GM12878 (cell line): Measurements from ENCODE around the gene MTRR. TPM values are rescaled to one million over a fixed set of nuclear protein-coding genes. Genes with fewer than 3 reads are reported as not detected.

Source experiments
- ATAC-seq: fragments of 200-7000 bp; cut with Tn5 transposase; 3 replicates; pipeline ENCODE4 v1.9.1; 2020; ENCODE audit warnings: mild to moderate bottlenecking, moderate library complexity
- BruUV-seq: library from RNA; stranded (reverse); fragments of 400-500 nt; replicated peaks from 2 replicates; lab custom pipeline; 2021; lab: Mats Ljungman, UMichigan
- CTCF ChIA-PET: fragments of 300-600 bp; sonication (Branson Sonifier 250); formaldehyde crosslinking; extraction: SDS; loops from one replicate; lab custom pipeline; 2021; ENCODE audit warnings: inconsistent platforms; lab: Yijun Ruan, JAX
- POLR2A ChIA-PET: fragments of 350-600 bp; formaldehyde crosslinking; extraction: SDS; loops from one replicate; lab custom pipeline; 2021; ENCODE audit warnings: inconsistent platforms; lab: Charles Lee
- RAD21 ChIA-PET: fragments of 300-600 bp; sonication (Branson Sonifier 250); formaldehyde crosslinking; loops from one replicate; lab custom pipeline; 2023; ENCODE audit warnings: antibody characterized with exemption; ENCODE audit not compliant: unreplicated experiment; lab: Charles Lee
- SMC1A ChIA-PET: fragments of 300-600 bp; sonication (Branson Sonifier 250); formaldehyde crosslinking; loops from one replicate; lab custom pipeline; 2023; ENCODE audit not compliant: unreplicated experiment, uncharacterized antibody; lab: Charles Lee
- DNase-seq: peaks from one replicate; pipeline ENCODE4 v3.0.0-alpha.2; 2011; ENCODE audit warnings: low read depth, low spot score
- FAIRE-seq: peaks from 3 replicates; lab custom pipeline; 2011; peaks lifted over from hg19 to GRCh38; lab: Jason Lieb, UNC
- H2AFZ ChIP-seq: 2 replicates; pipeline ENCODE4 v1.6.0; 2011; ENCODE audit warnings: low read depth, low read length, control low read depth; ENCODE audit not compliant: control insufficient read depth
- H3K27ac ChIP-seq: 2 replicates; pipeline ENCODE4 v1.5.1; 2011; ENCODE audit warnings: control low read depth; ENCODE audit not compliant: control insufficient read depth, insufficient read depth
- H3K27me3 ChIP-seq, 2 experiments: replicated peaks in 1 of 2; 2 replicates each; pipeline versions ENCODE4 v1.6.0 to v1.6.1; 2011; ENCODE audit warnings: low read length in 1 of 2; ENCODE audit not compliant: control insufficient read depth in 2 of 2, insufficient read depth in 2 of 2
- H3K36me3 ChIP-seq, 2 experiments: 2 replicates each; pipeline ENCODE4 v1.5.1; 2011; ENCODE audit warnings: low read length in 1 of 2; ENCODE audit not compliant: control insufficient read depth in 2 of 2, insufficient read depth in 2 of 2
- H3K4me1 ChIP-seq: 2 replicates; pipeline ENCODE4 v1.6.1; 2011; ENCODE audit warnings: mild to moderate bottlenecking, low read length, moderate library complexity, mixed read lengths; ENCODE audit not compliant: control insufficient read depth, insufficient read depth
- H3K4me2 ChIP-seq: 2 replicates; pipeline ENCODE4 v1.6.0; 2011; ENCODE audit warnings: control low read depth; ENCODE audit not compliant: control insufficient read depth, insufficient read depth
- H3K4me3 ChIP-seq: fragments of 200-600 bp; sonication (generic); 2 replicates; pipeline ENCODE4 v1.5.1; 2016
- H3K79me2 ChIP-seq: 2 replicates; pipeline ENCODE4 v1.6.0; 2011; ENCODE audit warnings: low read length; ENCODE audit not compliant: control insufficient read depth, insufficient read depth
- H3K9ac ChIP-seq: 2 replicates; pipeline ENCODE4 v1.8.0; 2011; ENCODE audit warnings: low read length, control low read depth, mixed read lengths; ENCODE audit not compliant: control insufficient read depth, insufficient read depth
- H3K9me3 ChIP-seq: replicated peaks from 3 replicates; pipeline ENCODE4 v1.5.1; 2011; ENCODE audit warnings: mild to moderate bottlenecking, low read length; ENCODE audit not compliant: control insufficient read depth, insufficient read depth
- H4K20me1 ChIP-seq: 2 replicates; pipeline ENCODE4 v1.6.0; 2011; ENCODE audit not compliant: control insufficient read depth, insufficient read depth
- BACH1 ChIP-seq: fragments of 450-650 bp; IDR thresholded peaks from 2 replicates; pipeline ENCODE4 v1.6.1; 2017; ENCODE audit warnings: mild to moderate bottlenecking, borderline replicate concordance
- BRCA1 ChIP-seq: IDR thresholded peaks from 2 replicates; pipeline ENCODE4 v1.6.1; 2011; ENCODE audit warnings: low read depth, low read length, improper control_type of control experiment
- CHD4 ChIP-seq: fragments of 200-600 bp; sonication (generic); IDR thresholded peaks from 2 replicates; pipeline ENCODE4 v1.6.1; 2016; ENCODE audit warnings: mild to moderate bottlenecking
- CREB1 ChIP-seq: IDR thresholded peaks from 2 replicates; pipeline ENCODE4 v1.6.1; 2012; ENCODE audit warnings: low read depth, mild to moderate bottlenecking, inconsistent platforms
- ESRRA ChIP-seq: IDR thresholded peaks from 2 replicates; pipeline ENCODE4 v1.6.1; 2012; ENCODE audit warnings: mild to moderate bottlenecking, low read length, improper control_type of control experiment
- KAT2A ChIP-seq: conservative IDR thresholded peaks from 2 replicates; pipeline ENCODE4 v1.6.1; 2011; ENCODE audit warnings: low read depth, low read length; ENCODE audit not compliant: control insufficient read depth
- NFYA ChIP-seq: IDR thresholded peaks from 2 replicates; pipeline ENCODE4 v1.6.1; 2011; ENCODE audit warnings: low read depth, mild to moderate bottlenecking, low read length, improper control_type of control experiment, borderline replicate concordance
- NR2C2 ChIP-seq: IDR thresholded peaks from 2 replicates; pipeline ENCODE4 v1.6.1; 2011; ENCODE audit warnings: borderline replicate concordance, low read depth; ENCODE audit not compliant: control insufficient read depth, insufficient read length
- NRF1 ChIP-seq: conservative IDR thresholded peaks from 2 replicates; pipeline ENCODE4 v1.6.1; 2011; ENCODE audit warnings: mild to moderate bottlenecking, low read depth, low read length, improper control_type of control experiment
- PAX8 ChIP-seq: fragments of 450-650 bp; IDR thresholded peaks from 2 replicates; pipeline ENCODE4 v1.6.1; 2017; ENCODE audit warnings: mild to moderate bottlenecking, moderate library complexity
- POLR2A ChIP-seq: IDR thresholded peaks from 2 replicates; pipeline ENCODE4 v1.6.1; 2011; ENCODE audit warnings: low read depth, mild to moderate bottlenecking, low read length
- RB1 ChIP-seq: fragments of 450-650 bp; formaldehyde crosslinking; IDR thresholded peaks from 2 replicates; pipeline ENCODE4 v1.6.1; 2017; ENCODE audit warnings: mild to moderate bottlenecking, borderline replicate concordance
- SREBF2 ChIP-seq: IDR thresholded peaks from 2 replicates; pipeline ENCODE4 v1.6.1; 2012; ENCODE audit warnings: mild to moderate bottlenecking, low read length
- SRF ChIP-seq, 2 experiments: IDR thresholded peaks; 2 replicates each; pipeline ENCODE4 v1.6.1; 2011; ENCODE audit warnings: low read depth in 2 of 2, low read length in 2 of 2, mild to moderate bottlenecking in 1 of 2, moderate library complexity in 1 of 2
- TCF7 ChIP-seq: IDR thresholded peaks from 2 replicates; pipeline ENCODE4 v1.6.1; 2014; ENCODE audit warnings: antibody characterized with exemption, borderline replicate concordance
- WGBS: methylation state at CpG from one replicate; pipeline ENCODE4 v1.1.6; 2016; ENCODE audit warnings: low lambda C conversion rate; ENCODE audit not compliant: insufficient replicate concordance, insufficient coverage; ENCODE audit errors: missing lambda C conversion rate; 5-methylcytosine and 5-hydroxymethylcytosine counted together
- in situ Hi-C: fragments of 300-500 bp; cut with MboI; formaldehyde crosslinking; loops from 9 replicates; pipeline ENCODE4 v1.14.3; 2018; ENCODE audit warnings: mixed read lengths
- intact Hi-C: fragments of 100-400 bp; cut with micrococcal nuclease; formaldehyde crosslinking; loops from one replicate; pipeline ENCODE4 v1.14.2; 2022; ENCODE audit not compliant: unreplicated experiment
- polyA plus RNA-seq, 11 experiments: library from polyadenylated mRNA; depleted of rRNA in 4 of 11; unstranded in 6 of 11; stranded (reverse) in 5 of 11; fragments of >200 nt; fragmentation: Nextera tagmentation in 4 of 11; fragmentation: Illumina TruSeq in 1 of 11; extraction: Ambion mirVana in 4 of 11; extraction: Trizol in 1 of 11; gene quantifications; 1 replicate in 1 of 11; 2 replicates in 10 of 11; pipeline versions ENCODE4 v1.2.1 to v1.2.3, GENCODE V29; 2011 to 2016; ENCODE audit warnings: inconsistent platforms in 2 of 11, missing spikeins in 2 of 11, low read depth in 1 of 11
- total RNA-seq, 4 experiments: library from RNA; depleted of rRNA in 3 of 4; stranded (reverse); fragments of >200 nt in 3 of 4; fragmentation: Illumina TruSeq in 1 of 4; extraction: Trizol in 1 of 4; gene quantifications; 2 replicates each; pipeline versions ENCODE4 v1.2.1 to v1.2.3, GENCODE V29; 2013 to 2021
- TF ChIP-seq, protein P1 (sequence below): IDR thresholded peaks from 2 replicates; pipeline ENCODE4 v1.6.1; 2011; ENCODE audit warnings: mild to moderate bottlenecking, low read depth, low read length, moderate library complexity; ENCODE audit not compliant: insufficient replicate concordance
- TF ChIP-seq, protein P2 (sequence below): fragments of 450-650 bp; IDR thresholded peaks from 2 replicates; pipeline ENCODE4 v1.6.1; 2017; ENCODE audit warnings: mild to moderate bottlenecking, low read depth, inconsistent platforms; ENCODE audit not compliant: poor library complexity, severe bottlenecking
- TF ChIP-seq, protein P3 (sequence below): fragments of 450-650 bp; IDR thresholded peaks from 2 replicates; pipeline ENCODE4 v1.6.1; 2016; ENCODE audit warnings: mild to moderate bottlenecking

Gene MTRR
- total and polyA plus RNA-seq, 10 of the 15 experiments (the other 5 are each of a cell fraction or from before 2014, with no cell fraction given) = 13.8 to 76.9 (median 38.0) TPM

DNA sequence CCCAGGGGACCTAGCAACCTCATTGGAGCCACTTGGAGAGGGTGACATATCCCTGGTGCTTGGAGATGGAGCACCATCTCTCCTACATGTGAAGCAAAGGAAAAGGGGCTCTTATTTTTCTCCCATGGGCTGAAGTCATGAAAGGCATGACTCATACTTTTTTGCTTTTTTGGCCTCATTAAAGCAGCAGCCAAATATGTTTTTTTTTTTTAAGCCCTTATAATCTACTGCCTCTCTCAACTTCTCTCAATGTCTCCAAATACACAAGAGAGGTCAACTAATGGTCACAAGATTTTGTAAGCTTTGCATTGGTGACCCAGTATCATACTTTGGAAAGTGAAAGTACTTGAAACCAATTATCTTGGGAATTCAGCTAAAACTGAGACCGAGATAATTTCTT lies 16.4 kb upstream of the MTRR start:
- H3K4me2 ChIP-seq = no peak overlapping the region
- FAIRE-seq (no peak), DNase-seq (no peak)
- H3K27ac ChIP-seq = no peak overlapping the region
- no peaks in the 10 kb centered on the region for H4K20me1 ChIP-seq
- no TSS peak for BruUV-seq
- RAD21 ChIA-PET = no interaction called here
- POLR2A ChIA-PET = no interaction called here
- H3K27me3 ChIP-seq = peaks cover 6 to 9% of the 10 kb centered on the region in 2 experiments; a peak in 3 of 4 replicates
- intact Hi-C loops = no loop called here
- WGBS = 0% methylated on average over 1 of the region's 1 CpG
- no peak overlapping the region for H3K4me3 ChIP-seq
- H2AFZ ChIP-seq = no peak overlapping the region
- in situ Hi-C loops = no loop called here
- H3K36me3 ChIP-seq = no peaks in the 10 kb centered on the region; a peak in 1 of 4 replicates
- H3K9ac ChIP-seq = no peak overlapping the region
- TF ChIP-seq NRF1 = no peak
- no peak for TF ChIP-seq TCF7
- no peak for TF ChIP-seq SREBF2
- no peak for TF ChIP-seq PAX8
- TF ChIP-seq CHD4 = no peak
- no peak for TF ChIP-seq CREB1
- no peak for TF ChIP-seq RB1
- no peak for TF ChIP-seq NR2C2
- no peak for TF ChIP-seq ESRRA
- TF ChIP-seq, protein P1, sequence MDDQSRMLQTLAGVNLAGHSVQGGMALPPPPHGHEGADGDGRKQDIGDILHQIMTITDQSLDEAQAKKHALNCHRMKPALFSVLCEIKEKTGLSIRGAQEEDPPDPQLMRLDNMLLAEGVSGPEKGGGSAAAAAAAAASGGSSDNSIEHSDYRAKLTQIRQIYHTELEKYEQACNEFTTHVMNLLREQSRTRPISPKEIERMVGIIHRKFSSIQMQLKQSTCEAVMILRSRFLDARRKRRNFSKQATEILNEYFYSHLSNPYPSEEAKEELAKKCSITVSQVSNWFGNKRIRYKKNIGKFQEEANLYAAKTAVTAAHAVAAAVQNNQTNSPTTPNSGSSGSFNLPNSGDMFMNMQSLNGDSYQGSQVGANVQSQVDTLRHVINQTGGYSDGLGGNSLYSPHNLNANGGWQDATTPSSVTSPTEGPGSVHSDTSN = no peak
- TF ChIP-seq BRCA1 = no peak
- TF ChIP-seq, protein P2, sequence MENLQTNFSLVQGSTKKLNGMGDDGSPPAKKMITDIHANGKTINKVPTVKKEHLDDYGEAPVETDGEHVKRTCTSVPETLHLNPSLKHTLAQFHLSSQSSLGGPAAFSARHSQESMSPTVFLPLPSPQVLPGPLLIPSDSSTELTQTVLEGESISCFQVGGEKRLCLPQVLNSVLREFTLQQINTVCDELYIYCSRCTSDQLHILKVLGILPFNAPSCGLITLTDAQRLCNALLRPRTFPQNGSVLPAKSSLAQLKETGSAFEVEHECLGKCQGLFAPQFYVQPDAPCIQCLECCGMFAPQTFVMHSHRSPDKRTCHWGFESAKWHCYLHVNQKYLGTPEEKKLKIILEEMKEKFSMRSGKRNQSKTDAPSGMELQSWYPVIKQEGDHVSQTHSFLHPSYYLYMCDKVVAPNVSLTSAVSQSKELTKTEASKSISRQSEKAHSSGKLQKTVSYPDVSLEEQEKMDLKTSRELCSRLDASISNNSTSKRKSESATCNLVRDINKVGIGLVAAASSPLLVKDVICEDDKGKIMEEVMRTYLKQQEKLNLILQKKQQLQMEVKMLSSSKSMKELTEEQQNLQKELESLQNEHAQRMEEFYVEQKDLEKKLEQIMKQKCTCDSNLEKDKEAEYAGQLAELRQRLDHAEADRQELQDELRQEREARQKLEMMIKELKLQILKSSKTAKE = no peak
- TF ChIP-seq, protein P3, sequence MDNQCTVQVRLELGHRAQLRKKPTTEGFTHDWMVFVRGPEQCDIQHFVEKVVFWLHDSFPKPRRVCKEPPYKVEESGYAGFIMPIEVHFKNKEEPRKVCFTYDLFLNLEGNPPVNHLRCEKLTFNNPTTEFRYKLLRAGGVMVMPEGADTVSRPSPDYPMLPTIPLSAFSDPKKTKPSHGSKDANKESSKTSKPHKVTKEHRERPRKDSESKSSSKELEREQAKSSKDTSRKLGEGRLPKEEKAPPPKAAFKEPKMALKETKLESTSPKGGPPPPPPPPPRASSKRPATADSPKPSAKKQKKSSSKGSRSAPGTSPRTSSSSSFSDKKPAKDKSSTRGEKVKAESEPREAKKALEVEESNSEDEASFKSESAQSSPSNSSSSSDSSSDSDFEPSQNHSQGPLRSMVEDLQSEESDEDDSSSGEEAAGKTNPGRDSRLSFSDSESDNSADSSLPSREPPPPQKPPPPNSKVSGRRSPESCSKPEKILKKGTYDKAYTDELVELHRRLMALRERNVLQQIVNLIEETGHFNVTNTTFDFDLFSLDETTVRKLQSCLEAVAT = no peak
- TF ChIP-seq KAT2A = no peak
- no peak for TF ChIP-seq BACH1
- no peak for TF ChIP-seq SRF (IDR thresholded peaks at IDR 0.05; ENCODE audit: low read depth in 2 of 2, low read length in 2 of 2)
- no peak for TF ChIP-seq NFYA
- no peak for TF ChIP-seq POLR2A
- TF ChIP-seq, all 136 proteins: peak for 0
- SMC1A ChIA-PET = interaction anchor here (0.7 kb wide), 1 partner anchor 8 kb away, joined by 3 read pairs; no protein-coding TSS in a partner anchor
- H3K4me1 ChIP-seq = no peaks in the 10 kb centered on the region
- no peaks in the 10 kb centered on the region for H3K79me2 ChIP-seq
- CTCF ChIA-PET = no interaction called here
- no peaks in the 10 kb centered on the region; the same call in 2 of the 3 replicates for H3K9me3 ChIP-seq
- peak; percentile 24; the same call in 2 of the 3 replicates for ATAC-seq
